ENCODE data around the gene CCDC144A.
"Not testable (repeated sequence)": the region's sequence is repeated elsewhere in the genome, so short reads cannot be mapped to it uniquely, and the experiment has no call there.

The CCDC144A gene

DNA sequence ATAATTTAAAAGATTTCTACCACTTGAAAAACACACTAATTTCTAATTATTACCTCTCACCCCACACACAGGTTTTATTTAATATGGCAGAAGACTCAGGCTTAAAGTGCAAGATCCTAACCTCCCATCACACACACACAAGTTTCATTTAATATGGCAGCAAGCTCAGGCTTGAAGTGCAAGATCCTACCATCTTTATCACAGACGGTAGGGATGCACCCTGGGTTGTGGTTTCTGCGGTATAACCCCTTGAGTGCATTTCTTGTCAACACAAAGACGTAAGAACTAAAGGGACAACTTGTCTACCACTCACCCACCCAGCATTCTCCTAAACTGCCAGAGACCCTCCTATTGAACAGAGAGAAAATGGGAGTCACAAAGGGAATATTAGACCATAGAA is 68.1 kb downstream of the CCDC144A start:
- DNase-seq = not testable (repeated sequence)

GRCh38 chr17:16768290-16769175 is 78.5 kb downstream of the CCDC144A start:
- DNase-seq = not testable (repeated sequence)

GRCh38 chr17:16772394-16773145 is 82.5 kb downstream of the CCDC144A start:
- not testable (repeated sequence) for DNase-seq

- DNase-seq = not testable (repeated sequence)
Measured at GRCh38 chr17:16773146-16773522, 83.1 kb downstream of the CCDC144A start.

GRCh38 chr17:16787851-16788250 is 97.8 kb downstream of the CCDC144A start:
- not testable (repeated sequence) for DNase-seq

DNA sequence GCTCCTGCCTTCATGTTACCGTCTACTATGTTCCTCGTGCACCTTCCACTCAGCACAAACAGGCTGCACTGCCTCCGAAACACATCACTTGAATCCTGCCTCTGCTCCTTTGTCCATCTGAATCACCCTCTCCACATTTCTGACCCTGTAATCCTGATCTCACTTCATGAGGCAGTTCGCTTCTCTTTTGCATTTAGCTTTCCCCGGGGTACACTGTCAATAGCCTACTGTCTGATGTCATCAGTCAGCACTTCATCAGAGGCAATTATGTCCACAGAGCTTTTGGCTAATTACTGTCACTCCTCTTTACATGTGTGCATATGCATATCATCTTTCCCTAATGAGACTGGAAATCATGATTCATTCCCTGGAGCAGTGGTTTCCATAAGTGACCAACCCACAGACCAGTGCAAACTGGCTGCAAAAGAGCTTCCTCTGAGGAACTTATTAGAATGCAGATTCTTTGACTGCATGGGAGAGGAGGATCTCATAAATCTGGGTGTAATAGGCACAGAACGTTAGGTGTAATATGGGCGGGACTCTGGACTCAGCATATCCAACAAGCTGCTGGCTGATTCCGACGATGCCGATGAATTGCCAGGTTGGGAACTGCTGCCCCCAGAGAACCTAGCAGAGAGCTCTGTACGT is 99.0 kb downstream of the CCDC144A start:
- not testable (repeated sequence) for DNase-seq

DNA sequence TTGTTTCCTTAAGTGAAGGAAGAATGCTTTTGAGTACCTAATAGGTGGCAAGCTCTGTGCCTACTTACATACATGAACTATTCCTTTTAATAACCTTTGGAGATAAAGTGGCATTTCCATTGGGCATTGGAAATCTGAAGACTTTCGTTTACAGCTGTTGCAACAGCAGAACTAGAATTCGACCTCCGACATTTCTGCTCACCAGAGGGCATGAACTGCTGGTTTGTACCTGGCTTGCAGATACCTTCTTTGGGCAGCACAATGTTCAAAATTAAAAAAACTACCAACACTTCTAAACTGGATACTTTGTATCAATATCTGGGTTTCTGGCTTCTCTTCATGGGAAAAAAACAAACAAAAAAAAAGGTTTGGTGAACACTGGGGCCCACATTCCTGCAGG is 99.6 kb downstream of the CCDC144A start:
- DNase-seq = not testable (repeated sequence)

DNA sequence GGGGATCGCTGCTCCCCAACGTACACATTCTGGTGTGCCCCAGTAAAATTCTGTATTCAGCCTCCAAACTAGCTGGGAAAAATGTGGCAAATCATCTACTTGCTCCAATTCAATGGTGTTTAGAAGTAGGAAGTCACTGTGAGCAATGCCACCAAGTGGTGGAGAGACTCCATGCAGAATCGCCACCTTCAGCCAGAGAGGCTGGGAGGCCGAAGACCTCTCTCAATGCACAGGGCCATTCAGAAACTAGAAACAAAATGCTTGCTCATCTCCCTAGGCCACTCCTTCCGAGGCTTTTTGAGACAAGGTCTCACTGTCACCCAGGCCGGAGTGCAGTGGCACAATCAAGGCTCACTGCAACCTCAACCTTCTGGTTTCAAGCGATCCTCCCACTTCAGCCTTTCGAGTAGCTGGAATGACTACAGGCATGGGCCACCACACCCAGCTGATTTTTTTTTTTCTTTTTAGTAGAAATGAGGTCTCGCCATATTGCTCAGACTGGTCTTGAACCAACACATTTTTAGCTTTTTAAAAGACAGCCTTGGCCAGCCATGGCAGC is 100.4 kb downstream of the CCDC144A start:
- DNase-seq = not testable (repeated sequence)

DNA sequence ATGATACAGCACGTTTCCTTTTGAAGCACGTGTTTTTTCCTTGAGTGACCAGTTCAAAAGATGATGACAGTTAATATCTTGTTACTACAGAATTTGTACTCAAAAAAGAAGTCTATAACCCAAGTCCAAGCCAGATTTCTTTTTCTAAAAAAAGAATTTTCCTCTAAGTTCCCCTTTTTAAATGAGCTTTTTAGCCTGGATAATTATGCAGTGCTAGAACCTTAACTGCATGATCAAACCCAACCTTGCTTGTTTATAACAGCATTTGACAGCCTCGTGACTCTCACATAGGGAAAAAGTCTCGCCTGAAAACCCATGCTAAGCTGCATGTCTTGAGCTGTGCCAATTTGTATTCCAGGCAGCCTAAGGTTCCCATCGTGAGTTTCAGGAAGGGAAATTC is 104.2 kb downstream of the CCDC144A start:
- not testable (repeated sequence) for DNase-seq

- DNase-seq = not testable (repeated sequence)
Measured at GRCh38 chr17:16795894-16796293, 105.9 kb downstream of the CCDC144A start.

DNA sequence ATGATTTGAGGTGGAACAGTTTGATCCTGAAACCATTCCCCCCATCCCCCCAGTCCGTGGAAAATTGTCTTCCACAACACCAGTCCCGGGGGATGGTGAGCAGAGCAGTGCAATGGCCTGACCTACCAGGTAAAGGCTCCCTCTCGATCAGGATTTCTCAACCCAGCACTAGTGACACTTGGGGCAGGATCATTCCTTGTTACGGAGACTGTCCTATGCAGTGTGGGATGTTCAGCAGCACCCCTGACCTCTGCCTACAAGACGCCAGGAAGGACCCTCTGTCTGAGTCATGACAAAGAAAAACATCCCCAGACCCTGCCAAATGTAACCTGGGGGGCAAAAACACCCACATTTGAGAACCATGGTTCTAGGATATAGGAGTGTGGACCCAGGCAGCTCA is 114.8 kb downstream of the CCDC144A start:
- not testable (repeated sequence) for DNase-seq

- not testable (repeated sequence) for DNase-seq
Measured at GRCh38 chr17:16806599-16806998, 116.6 kb downstream of the CCDC144A start.

- not testable (repeated sequence) for DNase-seq
Measured at GRCh38 chr17:16807620-16808019, 117.6 kb downstream of the CCDC144A start.

GRCh38 chr17:16810236-16810635 is 120.2 kb downstream of the CCDC144A start:
- not testable (repeated sequence) for DNase-seq

- not testable (repeated sequence) for DNase-seq
Measured at GRCh38 chr17:16812126-16812525, 122.1 kb downstream of the CCDC144A start.

DNA sequence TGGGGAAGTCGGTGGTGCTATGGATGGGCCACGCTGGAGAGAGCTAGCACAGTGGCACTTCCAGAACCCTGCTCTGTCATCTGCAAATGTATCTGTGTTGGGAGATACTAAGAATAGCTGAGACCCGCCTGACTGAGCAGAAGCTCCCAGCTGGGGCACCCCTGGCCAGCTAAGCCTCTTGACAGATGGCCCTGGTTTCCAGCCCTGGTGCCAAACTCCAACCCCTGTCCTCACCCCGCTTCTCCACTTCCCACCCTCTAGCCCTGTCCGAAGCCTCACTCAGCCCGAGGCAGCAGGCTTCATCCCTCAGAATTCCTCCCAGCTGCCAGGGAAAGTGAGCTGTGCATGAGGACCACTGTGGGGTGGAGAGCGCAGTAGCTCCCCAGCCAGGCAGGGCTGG is 124.4 kb downstream of the CCDC144A start:
- DNase-seq = no peak

DNA sequence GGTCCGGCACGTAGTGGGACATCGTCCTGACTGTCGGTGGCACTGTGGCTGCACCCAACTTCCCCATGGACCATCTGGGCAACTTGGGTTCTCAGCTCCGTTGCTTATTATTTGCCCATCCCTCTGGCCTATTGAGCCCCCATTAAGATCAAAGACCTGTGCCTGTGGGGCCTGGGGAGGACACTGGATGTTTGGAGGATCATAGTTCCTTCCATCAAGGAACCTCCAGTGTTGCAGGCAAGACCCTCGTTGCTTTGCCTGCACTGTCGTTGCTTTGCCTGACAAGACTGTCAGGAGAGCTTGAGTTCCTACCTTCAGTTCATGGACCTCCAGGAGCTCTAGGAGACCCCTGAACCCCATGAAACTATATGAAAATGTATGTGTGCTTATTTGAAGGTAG is 127.2 kb downstream of the CCDC144A start:
- no peak for DNase-seq

DNA sequence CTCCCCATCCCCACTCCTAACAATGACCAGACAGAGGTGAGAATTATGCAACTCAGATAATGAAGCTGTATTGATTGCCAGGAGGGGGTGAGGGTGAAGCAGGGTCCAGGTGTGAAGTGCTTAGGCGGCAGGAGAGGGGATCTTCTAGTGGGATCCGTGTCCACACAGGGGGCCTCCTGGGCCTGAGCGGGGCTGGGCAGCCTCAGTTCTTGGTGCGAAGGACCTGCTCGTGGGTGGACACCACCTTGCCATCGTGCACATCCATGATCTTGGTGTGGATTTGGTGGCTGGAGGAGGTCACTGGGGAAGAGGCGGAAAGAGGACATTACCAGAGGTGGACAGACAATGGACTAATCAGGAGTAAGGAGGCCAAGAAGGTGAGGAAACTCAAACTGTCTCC is 127.9 kb downstream of the CCDC144A start:
- not testable (repeated sequence) for DNase-seq

GRCh38 chr17:16818340-16818739 is 128.3 kb downstream of the CCDC144A start:
- DNase-seq = no peak

DNA sequence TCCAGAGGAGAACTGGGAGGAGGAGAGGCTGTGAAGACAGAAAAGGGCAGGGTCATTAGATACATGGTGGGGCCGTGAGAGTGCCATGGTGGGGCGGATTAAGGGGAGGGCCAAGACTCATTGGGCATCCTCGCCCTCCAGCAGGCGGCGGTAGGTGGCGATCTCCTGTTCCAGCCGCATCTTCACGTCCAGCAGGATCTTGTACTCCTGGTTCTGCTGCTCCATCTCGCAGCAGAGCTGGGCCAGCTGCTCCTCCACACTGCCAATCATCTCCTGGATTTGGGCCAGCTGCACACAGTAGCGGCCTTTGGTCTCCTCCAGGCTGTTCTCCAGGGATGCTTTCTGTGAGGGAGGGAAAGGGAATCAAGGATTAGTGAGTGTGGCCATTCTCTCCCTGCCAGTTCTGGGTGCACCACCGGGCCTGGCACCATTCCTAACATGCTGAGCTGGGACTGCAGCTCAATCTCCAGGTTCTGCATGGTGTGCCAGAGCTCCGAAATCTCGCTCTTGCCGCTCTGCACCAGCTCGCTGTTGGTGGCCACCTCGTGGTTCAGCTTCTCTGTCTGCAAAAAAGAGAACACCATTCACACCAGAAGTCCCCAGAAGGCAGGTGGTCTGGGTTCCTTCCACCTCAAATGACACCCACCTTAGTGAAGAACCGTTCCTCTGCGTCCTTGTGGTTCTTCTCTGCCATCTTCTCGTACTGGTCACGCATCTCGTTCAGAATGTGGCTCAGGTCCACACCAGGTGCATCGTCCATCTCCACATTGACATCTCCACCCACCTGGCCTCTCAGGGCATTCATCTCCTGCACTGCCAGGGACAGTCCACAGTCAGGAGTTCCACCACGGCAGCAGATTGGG is 129.0 kb downstream of the CCDC144A start:
- no peak for DNase-seq

GRCh38 chr17:16820161-16820877 is 130.3 kb downstream of the CCDC144A start:
- no peak for DNase-seq

Measured in activated gamma-delta T cell (primary cell).